GM12874 (cell line): ENCODE data around the gene SEMA5A.
A peak's percentile ranks its signal among the peaks of the same experiment; 100 is the strongest.

ENCODE experiments used
- CTCF ChIP-seq: IDR thresholded peaks from 2 replicates; pipeline ENCODE4 v1.5.1; 2011; ENCODE audit warnings: low read depth, mild to moderate bottlenecking, control low read depth, low read length, moderate library complexity; ENCODE audit not compliant: insufficient read depth

Gene SEMA5A

DNA sequence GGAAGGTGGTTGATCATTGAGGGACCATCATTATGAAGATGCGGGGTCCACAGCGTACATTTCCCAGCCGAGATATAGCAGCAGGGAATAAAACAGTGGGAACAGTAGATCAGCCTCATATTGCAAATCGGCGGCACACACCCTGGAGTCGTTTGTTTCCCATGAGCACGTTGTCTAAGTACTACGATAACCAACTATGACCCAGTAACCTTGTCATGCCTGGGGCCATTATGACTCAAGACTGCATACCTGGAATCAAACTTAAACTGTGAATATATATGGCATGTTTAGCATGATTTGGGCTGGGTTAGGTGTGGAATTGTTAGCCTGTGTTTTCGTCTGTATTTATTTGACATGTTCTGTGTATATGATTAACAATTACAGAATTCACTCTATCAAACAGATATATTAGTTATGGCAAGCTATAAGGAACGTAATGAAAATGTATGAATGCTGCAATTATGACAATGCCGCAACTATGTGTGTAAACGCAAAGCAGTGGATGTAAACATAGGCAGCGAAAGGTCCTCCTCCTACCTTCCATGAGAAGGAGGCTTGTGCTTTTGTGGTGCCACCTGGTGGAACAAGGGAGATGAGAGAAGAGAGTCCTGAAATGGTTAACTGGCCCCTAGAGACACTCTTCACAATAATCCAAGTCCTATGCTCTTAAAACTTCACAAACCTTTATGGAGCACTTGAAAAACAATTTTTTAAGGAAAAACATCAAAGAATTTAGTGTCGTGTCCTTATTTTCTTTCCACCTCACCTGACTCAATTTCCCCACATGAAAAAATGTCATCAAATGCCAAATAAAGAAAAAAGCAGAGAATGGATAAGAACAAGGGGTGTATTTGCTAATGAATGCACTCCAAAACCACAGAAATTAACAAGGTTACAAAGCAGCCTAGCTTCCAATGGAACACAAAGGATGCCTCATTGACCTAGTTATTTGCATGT is 47.1 kb downstream of the SEMA5A start:
- TF ChIP-seq CTCF: peak; percentile 41; the same call in 1 of the 2 replicates

- no peak for TF ChIP-seq CTCF
Observed at GRCh38 chr5:9497347-9497746, 48.5 kb downstream of the SEMA5A start.

DNA sequence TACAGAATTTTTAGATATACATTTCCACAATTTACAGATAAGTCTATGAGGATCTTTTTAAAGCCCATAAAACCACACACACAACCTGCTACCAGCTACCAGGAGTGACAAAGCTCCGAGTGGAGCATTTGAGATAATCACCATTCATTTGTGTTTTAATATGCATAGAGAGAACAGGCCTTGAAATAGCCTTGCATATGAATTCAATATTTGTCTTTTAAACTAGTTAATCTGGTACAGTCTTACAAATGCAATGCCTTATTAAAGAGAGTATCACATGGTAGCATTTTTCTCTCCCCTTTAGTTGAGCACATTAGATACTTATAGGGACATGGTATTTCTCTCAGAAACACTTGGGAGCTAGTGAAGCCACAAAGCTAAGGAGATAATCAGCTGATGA is 49.1 kb downstream of the SEMA5A start:
- no peak for TF ChIP-seq CTCF

DNA sequence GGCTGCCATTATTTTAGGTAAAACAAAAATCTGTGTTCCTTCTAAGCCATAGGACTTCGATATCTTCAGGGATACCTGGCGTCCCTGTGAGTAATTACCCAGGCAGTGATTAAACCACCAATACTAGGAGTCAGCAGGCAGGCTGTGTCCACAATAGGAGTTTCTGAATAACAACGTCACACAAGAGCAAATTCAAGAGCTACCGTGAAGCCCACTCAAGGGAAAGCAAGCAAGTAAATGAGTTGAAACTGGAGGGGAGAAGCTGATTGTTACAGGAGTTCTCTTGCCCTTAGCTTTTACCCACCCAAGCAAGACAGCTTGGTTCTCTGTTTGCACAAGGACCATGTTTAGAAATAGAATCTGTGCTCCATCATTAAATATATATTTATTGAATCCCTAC is 50.8 kb downstream of the SEMA5A start:
- TF ChIP-seq CTCF: no peak

- no peak for TF ChIP-seq CTCF
Observed at GRCh38 chr5:9494301-9494700, 51.6 kb downstream of the SEMA5A start.

DNA sequence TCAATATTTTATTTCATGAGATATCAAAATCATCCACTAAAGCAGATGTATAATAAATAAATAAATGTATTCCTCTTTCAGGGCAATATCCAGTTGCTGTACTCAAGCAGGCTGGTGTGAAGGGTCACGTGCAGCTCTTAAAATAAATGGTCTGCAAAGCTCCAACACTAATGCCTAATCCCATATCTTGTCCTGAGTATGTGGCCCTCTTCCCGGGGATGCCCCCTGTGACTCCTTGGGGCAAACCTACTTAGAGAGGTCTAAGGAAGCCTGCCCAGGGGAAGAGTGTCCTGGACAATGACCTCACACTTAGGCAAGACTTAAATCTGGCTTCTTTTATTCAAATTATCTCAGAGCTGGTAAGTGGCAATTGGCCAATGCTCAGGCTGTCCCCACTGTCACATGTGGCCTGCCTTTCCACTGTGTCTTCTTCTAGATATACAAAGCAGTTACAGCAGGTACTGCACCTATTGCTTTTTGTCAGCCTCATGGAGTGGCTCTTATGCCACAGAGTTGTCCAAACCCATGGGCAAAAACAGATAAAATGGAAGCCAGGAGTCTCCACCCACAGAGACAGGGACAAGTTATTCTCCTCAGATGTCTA is 55.3 kb downstream of the SEMA5A start:
- no peak for TF ChIP-seq CTCF

DNA sequence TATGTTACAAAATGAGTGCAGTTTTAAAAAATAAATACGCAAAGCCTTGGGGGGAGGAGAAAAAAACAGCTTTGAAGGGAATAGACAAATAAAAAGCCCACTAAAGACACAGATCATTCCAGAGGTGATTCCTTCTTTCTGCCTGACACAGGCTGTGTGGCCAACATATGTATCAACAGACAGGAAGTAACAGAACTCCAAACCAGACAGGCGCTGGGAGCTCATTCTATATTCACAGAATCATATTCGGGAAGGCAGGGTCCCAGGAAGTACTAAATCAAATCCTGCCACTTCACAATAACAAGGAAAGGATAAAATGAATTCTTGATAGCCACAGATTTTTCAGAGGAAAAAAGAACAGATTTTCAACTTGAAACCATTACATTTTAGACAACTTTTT is 62.1 kb downstream of the SEMA5A start:
- TF ChIP-seq CTCF: no peak
